HG03432 (cell line): ENCODE measurements around the gene RFNG.

Experiments used
- ATAC-seq: cut with Tn5 transposase; IDR thresholded peaks from one replicate; pipeline ENCODE4 v1.9.1; 2021; ENCODE audit warnings: mild to moderate bottlenecking, moderate library complexity; ENCODE audit not compliant: unreplicated experiment

RFNG gene, protein sequence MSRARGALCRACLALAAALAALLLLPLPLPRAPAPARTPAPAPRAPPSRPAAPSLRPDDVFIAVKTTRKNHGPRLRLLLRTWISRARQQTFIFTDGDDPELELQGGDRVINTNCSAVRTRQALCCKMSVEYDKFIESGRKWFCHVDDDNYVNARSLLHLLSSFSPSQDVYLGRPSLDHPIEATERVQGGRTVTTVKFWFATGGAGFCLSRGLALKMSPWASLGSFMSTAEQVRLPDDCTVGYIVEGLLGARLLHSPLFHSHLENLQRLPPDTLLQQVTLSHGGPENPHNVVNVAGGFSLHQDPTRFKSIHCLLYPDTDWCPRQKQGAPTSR

DNA sequence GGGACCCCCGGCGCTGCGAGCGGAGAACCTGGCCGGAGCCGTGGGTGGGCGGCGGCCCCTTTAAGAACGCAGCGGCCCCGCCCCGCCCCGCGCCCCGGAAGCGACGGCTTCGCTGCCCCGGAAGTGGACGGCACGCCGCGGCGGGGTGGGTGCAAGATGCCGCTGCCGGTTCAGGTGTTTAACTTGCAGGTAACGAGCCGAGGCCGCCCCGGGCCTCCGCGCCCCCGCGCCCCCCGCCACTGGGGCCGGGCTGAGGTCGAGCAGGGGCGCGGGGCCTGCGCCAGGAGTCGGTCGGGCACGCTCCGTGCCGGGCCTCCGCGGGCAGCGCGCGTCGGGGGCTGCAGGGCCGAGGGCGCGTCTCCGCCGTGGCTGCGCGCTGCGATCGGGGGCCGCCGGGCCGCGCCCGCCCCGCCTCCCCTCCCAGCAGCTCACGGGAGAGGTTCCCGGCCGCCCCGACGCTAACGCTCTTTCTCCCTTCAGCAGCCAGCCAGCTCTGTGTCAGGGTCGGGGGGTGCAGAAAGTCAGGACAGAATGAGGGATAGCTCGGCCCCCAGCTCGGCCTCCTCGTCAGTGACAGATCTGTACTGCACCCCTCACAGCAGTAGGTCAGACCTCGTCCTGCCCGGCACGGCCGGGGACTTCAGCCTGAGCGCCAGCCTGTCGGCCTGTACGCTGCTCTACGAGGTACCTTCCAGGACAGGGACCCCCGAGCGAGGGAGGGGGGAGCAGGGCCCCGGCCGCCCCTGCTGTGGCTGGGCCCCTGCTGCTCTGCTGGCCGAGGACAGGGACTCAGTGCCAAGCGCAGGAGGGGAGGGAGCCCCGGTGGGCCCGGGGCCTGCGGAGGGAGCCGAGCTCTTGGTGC is at the start of gene RFNG, which contains the start of gene GPS1:
RFNG (minus strand) TSS at position 36 of the 862 bp plus-strand sequence. CDS start 45 bp downstream, outside the sequence.
GPS1 (plus strand) TSS at position 123 of the 862 bp plus-strand sequence; CDS start at position 157, 34 bp downstream.
- ATAC-seq, result no peak

DNA sequence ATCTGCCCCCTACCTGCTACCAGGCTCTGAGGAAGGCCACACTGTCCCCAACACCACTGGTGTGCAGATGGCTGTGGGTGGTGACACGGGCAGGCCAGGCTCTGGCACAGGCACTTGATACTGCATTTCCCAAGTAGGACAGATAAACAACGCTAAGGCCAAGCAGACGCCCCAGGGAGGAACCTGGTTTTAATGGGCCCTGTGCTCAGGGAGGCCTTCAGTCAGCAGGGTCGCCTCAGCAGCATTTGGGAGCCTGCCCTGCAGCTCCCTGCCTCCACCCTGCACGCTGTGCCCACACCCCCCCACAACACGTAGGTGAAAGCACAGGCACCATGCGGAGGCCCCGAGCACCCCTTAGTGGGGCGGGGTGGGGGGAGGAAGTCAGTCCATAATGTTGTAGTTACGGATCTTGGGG is 49.7 kb upstream of the RFNG start:
- ATAC-seq, result no peak

DNA sequence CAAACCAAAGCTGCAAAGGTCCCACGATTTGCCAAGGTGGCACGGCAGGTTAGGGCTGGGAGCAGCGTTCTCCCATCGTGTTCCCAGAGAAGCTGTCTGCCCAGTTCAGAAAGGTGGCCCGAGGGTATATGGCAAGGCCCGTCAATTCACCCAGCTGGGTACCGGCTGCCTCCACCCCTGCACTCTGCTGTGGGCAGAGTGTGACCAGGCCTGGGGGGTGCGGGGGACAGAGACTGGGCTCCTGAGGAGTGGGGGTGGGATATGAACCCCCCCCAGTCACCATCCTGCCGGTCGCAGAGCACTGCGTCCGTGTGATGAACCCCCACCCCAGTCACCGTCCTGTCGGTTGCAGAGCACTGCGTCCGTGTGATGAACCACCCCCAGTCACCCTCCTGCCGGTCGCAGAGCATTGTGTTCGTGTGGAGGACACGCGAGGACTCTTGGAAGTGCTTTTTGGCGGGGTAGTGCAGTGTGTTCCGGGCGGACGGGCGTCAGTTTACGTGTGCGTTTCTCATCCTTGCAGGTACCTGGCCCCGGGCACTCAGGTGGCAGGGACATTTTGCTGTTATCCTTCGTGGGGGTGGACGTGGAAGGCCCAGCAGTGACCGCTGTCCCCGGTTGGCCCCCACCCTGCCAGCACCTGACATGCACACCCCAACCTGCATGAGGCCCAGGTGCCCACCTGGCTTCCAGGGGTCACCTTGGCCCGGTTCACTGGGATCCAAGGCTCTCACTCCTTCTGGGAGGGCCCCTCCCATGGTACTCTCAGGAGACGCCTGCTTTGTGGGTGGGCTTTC is 49.1 kb upstream of the RFNG start:
- no peak for ATAC-seq

DNA sequence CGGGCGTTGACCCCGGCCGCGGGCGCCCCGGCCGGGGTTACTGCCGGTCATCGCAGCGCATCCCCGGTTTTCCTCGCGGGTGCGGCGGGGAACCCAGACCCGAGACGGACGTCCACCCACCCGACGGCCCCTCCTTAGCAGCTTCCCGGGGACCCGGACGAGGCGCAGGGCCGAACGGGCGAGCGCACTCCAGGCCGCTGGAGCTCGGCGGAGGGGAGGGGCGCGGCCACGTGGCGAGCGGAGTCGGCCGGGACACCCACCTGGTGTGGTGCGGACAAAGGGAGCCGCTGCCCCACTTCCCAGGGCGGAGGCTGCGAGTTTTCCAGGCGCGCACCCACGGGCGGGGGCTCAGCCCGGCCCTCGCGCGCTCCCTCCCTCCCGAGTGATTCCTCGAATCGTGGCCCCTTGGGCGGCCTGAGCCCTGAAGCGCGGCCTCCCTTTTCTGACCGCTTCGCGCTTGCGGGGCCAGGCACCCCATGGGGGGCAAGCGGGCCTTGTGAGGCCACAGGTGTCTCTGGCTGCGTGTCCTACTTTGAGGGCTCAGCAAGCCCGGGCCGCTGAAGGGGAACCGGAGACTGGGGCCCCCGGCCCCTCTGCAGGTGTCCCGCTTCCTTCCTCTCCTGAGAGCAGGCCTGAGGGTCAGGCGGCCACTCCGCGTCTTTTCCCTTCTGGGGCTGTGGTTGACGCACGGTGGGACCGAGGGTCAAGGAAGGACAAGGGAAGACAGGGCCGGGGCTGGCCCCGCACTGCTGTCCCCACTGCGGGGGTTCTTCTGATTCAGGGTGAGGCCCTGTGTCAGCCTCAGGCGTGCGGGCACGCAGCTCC is 47.5 kb upstream of the RFNG start:
- ATAC-seq, result peak; percentile 16

GRCh38 chr17:82098169-82098938 is 46.7 kb upstream of the RFNG start, which contains the start of gene FASN:
Gene FASN, minus strand, starts transcription at chr17:82098236. Its CDS starts 1,791 bp downstream, at chr17:82096445.
- ATAC-seq, result peak; percentile 64

DNA sequence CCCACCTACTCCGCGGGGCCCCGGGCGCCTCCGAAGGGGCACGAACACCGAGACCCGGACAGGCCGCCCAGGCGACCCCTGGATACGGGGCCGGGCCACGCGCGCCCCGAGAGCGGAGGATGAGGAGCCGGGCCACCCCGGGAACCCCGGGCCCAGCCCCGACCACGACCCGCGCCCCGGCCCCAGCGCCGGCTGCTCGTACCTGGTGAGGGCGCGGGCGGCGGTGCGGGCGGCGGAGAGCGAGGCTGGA is 46.2 kb upstream of the RFNG start:
- peak; percentile 28 for ATAC-seq

DNA sequence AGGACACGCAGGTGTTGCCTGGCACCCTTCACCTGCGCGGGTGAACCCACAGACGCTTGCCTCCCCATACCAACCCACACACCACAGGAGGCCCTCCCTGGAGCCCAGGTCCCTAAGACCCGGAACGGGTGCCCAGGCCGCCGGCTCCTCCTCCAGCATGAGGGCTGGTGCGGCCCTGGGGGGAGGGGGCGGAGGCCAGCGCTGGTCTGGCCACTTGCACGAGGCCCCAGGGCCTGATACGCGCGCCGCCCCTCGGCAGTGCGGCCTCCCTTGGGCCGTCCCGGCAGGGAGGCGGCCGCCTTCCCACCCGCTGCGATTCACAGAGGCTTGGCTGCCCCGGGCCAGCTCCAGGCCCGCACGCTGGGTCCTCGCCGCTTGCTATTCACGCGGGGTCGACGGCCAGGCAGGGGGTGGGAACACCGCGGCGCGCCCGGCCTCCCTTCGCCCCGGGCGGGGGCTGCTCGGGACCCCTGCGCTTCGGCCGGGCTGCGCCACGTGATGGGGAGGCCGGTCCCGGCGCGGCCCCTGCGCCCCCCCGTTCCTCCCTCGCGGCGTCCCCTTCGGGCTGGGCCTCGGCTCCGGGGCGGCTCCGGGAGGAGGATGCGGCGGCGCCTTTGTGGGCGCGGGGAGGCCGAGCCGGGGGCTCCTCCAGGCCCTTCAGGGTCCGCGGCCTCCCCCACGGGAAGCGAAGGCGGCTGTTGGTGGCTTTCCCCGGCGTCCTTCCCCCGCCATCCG is 45.7 kb upstream of the RFNG start:
- peak; percentile 2 for ATAC-seq

GRCh38 chr17:82096709-82097183 is 45.1 kb upstream of the RFNG start:
- ATAC-seq, result no peak

- no peak for ATAC-seq
Measured at GRCh38 chr17:82095777-82096708, 44.4 kb upstream of the RFNG start.

DNA sequence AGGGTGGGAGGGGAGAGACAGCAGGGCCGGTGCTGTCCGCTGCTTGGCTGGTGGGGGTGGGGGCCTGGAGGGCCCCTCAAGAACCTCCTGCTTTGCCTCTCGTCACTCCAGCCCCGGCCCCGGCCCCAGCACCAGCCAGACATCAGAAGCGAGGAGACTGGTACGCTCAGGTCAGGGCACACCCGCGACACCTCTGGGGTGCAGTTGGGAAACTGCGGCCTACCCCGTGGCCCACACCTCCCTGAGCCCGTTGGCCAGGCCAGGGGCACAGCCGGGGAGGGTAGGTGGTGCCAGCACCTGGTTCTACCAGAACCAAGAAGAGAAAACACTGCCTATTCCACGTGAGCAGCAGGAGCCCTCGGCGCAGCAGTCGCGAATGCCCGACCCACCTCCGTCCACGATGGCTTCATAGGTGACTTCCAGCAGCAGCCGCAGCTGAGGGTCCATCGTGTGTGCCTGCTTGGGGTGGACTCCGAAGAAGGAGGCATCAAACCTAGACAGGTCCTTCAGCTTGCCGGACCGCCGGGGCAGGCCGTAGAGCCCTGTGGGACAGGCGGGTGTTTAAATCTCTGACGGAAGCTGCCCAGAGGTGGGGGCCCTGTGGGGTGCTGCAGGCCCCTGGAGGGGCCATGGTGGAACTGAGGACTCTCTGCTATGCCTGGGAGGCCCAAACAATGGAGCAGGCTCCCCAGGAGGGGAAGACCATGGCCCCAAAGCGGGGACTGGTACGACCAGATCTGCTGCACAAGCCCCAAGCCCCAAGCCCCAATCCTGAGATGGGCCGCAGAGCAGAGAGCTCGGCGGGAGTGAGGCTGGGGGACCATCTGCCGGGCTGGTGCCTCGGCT is 43.5 kb upstream of the RFNG start:
- ATAC-seq, result no peak

DNA sequence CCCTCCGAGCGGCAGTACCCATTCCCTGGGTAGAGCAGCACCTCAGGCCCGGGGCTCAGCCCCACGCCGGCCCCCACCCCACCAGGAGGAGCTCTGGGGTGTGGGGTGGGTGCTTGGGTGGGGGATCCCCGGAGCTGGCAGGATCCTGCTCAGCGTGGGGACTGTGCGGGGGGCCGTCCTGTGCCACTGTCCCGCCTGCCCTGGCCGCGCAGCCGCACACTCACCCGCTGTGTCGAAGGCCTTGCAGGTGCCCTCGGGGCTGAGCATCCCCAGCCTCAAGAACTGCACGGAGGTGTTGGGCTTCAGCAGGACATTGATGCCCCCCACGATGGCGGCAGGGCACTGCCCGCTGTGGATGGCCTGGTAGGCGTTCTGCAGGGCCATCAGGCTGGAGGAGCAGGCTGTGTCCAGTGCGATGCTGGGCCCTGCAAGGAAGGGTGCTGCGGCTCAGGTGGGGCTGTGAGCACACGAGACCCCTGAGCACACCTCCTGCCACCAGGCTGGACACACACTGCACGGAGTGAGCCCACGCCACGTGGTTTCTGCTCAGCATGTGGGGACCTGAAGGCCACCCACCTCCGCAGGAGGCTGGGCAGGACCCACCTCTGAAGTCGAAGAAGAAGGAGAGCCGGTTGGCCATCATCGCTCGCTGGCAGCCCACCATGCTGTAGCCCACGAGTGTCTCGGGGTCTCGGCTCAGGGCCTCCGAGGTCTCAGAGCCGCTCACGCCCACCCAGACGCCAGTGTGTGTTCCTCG is 41.6 kb upstream of the RFNG start:
- no peak for ATAC-seq

- ATAC-seq, result no peak
Measured at GRCh38 chr17:82092628-82092994, 41.0 kb upstream of the RFNG start.

- no peak for ATAC-seq
Measured at GRCh38 chr17:82092094-82092586, 40.5 kb upstream of the RFNG start.

- no peak for ATAC-seq
Measured at GRCh38 chr17:82091264-82092066, 39.9 kb upstream of the RFNG start.
